GM20431 (cell line): ENCODE data around the gene PPFIA1.

Experiments used
- in situ Hi-C: fragments of 300-500 bp; cut with MseI, MboI; formaldehyde crosslinking; loops from one replicate; pipeline ENCODE4 v1.15.0; 2020; ENCODE audit warnings: low sequenced_read_pairs; ENCODE audit not compliant: unreplicated experiment

Gene PPFIA1

DNA sequence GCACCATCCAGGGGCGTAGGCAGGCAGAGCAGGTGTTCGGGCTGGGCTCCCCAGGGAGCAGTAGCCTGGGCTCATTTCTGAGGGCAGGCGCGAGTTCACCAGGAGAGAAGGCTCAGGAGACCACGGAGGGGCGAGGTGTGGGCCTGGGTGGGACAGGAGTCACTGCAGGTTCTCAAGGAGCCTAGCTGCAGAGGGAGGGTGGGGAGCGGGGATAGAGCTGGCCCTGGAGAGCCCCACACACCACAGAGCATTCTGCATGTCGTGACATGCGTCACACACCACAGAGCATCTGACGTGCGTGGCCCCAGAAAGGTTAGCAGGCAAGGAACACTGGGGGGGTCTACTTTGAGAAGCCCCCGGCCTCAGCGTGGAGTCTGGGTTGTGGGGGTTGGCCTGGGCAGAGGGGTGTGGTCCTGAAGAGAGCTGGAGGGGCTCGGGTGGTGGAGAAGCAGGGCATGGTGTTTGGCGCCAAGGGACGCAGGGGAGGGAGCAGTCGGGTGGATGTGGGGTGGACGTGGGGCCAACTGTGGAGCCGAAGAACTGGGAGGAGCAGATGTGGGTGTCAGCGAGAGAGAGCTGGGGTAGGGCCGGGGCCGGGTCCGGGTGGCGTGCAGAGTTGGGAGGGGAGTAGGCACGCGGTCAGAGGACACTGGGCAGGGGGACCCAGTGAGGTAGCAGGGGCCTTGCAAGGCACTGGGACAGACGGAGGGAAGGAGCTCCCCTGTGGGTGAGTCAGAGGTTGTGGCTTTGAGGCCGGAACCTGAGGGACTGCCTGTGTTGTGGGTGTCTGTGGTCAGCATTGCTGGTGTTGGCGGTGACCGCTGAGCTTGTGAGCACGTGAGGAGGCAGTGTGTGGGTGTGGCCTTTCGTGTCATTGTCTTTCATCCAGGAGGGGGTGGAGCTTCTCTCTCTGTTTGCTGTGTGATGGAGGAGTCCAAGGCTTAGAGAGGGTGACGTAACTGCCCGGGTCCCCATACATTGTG is 153.3 kb downstream of the PPFIA1 start:
- in situ Hi-C loops: no loop called here

DNA sequence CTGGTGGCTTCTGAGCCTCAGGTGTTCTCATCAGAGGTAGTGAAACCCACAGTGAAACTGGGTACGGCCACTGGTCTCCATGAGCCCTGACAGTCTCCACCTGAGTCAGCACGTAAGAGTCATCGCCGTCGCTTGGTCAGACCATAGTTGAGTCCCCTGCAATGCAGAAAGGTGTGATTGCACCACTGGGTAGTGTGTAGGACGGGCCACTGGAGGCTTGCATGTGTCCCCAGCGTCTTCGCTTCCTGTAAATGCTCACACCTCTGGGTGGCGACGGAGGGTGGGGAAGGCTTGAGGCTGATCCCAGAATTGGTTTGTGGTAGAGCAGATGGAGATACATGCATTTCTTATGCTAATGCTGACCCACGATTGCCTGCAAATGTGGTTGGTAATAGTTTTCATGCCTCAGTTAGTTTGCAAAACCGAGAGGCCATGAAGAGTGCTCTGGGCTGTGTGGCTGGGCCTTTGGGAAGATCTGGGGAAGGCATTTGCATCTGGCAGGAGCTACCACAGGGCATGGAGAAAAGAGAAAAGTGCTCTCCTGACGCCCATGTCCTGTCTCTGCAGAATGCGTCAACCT is 154.4 kb downstream of the PPFIA1 start:
- in situ Hi-C loops: no loop called here

- in situ Hi-C loops: no loop called here
Observed at GRCh38 chr11:70427436-70427835, 156.9 kb downstream of the PPFIA1 start.

GRCh38 chr11:70428701-70429427 is 158.4 kb downstream of the PPFIA1 start:
- in situ Hi-C loops: no loop called here

DNA sequence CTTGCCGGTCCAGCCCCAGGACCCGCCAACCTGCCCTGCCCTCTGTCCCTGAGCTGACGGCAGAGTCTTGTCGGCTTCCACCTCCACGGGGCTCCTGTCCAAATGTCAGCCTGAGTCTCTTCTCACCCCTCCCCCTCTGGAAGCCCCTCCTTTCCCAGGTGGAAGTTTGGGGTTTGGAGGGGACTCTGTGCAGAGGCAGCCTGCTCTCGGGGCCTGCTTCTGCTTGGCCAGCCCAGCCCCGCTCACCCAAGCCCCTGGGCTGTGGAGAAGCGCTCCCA is 158.9 kb downstream of the PPFIA1 start:
- in situ Hi-C loops: no loop called here

DNA sequence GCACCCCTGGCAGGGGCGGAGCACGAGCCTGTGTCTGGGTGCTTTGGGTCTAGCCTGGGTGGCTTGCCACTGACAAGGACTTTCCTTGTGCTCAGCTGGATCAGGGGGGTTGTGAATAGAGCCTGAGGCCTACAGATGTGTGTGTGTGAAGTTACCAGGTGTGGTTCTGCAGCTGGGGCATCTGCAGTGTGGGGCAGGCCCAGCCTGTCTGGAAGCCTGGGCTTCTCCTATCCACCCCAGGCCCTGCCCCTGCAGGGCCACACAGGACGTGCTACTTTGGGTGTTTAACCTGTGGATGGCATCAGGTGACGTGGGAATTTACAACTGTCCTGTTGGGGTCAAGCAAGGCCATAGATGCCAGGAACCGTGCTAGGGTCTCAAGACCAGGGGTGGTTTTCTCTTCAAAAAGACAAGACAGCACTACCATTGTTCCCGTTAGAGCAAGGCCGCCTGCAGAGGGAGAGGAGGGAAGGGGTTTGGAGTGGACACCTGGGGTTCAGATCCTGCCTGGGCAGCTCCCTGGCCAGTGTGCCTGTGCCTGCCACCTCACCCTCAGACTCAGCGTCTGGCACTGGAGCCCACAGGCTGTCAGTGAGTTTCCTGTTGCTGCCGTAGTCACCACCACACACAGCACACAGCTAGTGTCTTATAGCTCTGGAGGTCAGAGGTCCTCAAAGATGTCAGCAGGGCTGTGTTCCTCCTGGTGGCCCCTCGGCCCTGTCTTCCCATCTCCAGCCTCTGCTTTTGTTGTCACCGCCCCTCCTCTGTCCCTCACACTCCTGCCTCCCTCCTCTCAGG is 159.4 kb downstream of the PPFIA1 start:
- in situ Hi-C loops: no loop called here

- in situ Hi-C loops: no loop called here
Observed at GRCh38 chr11:70430671-70431574, 160.4 kb downstream of the PPFIA1 start.

GRCh38 chr11:70431611-70432010 is 161.1 kb downstream of the PPFIA1 start:
- in situ Hi-C loops: no loop called here

DNA sequence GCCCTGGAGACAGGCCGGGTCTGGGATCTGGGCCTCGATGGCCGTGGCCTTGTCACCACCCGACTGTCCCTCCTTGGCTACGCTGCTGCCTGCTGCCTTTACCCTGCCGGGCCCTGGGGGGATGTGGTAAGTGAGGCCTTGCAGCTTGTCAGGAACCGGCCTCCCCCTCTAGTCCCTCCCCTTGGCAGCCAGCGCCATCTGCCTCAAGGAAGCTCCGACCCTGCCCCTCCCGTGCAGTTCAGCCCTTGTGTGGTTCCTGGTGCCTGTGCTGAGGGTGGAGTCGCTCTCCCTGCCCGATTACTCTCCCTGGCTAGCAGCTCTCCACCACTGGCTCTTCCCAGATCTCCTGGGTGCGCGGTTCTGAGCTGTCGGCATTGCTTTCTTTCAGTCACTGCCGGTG is 161.6 kb downstream of the PPFIA1 start:
- in situ Hi-C loops: no loop called here

DNA sequence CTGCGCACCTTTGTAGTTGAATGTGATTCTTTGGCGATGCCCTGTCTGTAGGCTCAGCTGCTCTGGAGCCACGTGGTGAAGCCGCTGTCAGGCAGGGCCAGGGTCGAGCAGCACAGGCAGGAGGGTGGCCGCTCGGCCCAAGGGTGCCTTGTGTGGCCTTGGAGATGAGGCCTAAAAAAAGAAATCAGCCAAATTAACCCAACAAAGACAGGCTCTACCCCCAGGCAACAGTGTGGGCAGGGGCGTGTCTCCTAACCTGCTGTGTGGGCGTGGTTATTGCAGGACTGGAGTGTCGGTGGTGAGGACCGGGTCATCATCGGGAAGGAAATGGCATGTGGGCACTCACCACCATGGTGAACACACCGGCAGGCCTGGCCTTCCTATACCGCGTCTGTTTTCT is 162.1 kb downstream of the PPFIA1 start:
- in situ Hi-C loops: no loop called here

DNA sequence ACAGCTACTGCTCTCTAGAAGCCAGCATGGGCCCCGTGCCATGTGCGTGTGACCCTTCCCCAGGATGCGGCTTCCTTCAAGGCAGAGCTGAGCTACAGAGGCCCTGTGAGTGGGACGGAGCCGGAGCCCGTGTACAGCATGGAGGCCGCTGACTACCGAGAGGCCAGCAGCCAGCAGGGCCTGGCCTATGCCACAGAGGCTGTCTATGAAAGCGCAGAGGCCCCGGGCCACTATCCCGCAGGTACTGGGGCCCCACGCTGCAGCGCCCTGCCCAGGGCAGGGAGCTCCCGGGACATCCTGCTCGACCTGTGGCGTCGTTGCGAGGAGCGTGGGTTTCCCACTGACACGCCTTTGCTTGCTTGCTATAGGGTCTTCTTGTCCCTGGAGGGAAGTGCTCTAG is 162.5 kb downstream of the PPFIA1 start:
- in situ Hi-C loops: no loop called here

DNA sequence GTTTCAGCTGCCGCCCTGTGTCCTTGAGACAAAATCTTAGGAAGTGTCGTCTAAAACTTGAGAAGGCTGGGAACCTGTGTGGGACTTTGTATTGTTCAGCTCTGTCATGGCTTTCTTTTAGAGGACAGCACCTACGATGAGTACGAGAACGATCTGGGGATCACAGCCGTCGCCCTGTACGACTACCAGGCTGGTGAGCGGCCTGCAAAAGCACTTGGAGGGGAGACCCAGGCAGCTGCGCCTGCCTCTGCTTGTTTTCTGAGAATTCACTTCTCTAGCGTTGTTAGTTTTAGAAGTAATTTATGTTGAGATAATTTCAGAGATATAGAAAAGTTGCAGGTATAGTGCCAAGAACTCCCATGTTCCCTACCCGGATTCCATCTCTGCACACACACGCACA is 163.0 kb downstream of the PPFIA1 start:
- in situ Hi-C loops: no loop called here
